Activated CD8-positive, alpha-beta memory T cell treated with anti-CD3 and anti-CD28 coated beads, Interleukin-2, amount 10 ng/mL, durations not matched to agents 7 days and 5 days (primary cell): ENCODE measurements around the gene ST3GAL4. TPM values are rescaled to one million over a fixed set of nuclear protein-coding genes. Genes with fewer than 3 reads are reported as not detected.
A peak's percentile ranks its signal among the peaks of the same experiment; 100 is the strongest.

Source experiments
- ATAC-seq: fragments of 150-1000 bp; cut with Tn5 transposase; one replicate; pipeline ENCODE4 v1.10.0; 2021; ENCODE audit warnings: moderate library complexity
- CTCF ChIA-PET: fragments of 350-600 bp; sonication (Branson Sonifier 250); formaldehyde crosslinking; loops from one replicate; lab custom pipeline; 2021; ENCODE audit warnings: antibody characterized with exemption; lab: Charles Lee
- DNase-seq: peaks from one replicate; pipeline ENCODE4 v3.0.0-alpha.2; 2020
- H3K27ac Mint-ChIP-seq: one replicate; pipeline ENCODE4 v1.8.0; 2021; ENCODE audit warnings: mild to moderate bottlenecking, mixed read lengths
- H3K27me3 Mint-ChIP-seq: one replicate; pipeline ENCODE4 v1.8.0; 2021; ENCODE audit warnings: mixed read lengths
- H3K36me3 Mint-ChIP-seq: one replicate; pipeline ENCODE4 v1.8.0; 2021; ENCODE audit warnings: mild to moderate bottlenecking, mixed read lengths
- H3K4me1 Mint-ChIP-seq: one replicate; pipeline ENCODE4 v1.8.0; 2021; ENCODE audit warnings: mixed read lengths
- H3K4me3 Mint-ChIP-seq: one replicate; pipeline ENCODE4 v1.8.0; 2021; ENCODE audit warnings: mild to moderate bottlenecking, moderate library complexity, mixed read lengths
- H3K9me3 Mint-ChIP-seq: one replicate; pipeline ENCODE4 v1.8.0; 2022; ENCODE audit warnings: low read depth, mixed read lengths
- total RNA-seq, 2 experiments: library from RNA; stranded (reverse); gene quantifications; one replicate each; pipeline ENCODE4 v1.2.3, GENCODE V29; 2021

ST3GAL4 gene
- total RNA-seq, 2 experiments from 2014 or later, result 8.8 to 11.5 TPM

- CTCF ChIA-PET, result no interaction called here
- Mint-ChIP-seq H3K9me3 (no peaks in the 10 kb centered on the region), H3K4me3 (no peak overlapping the region), H3K27me3 (no peaks in the 10 kb centered on the region), H3K27ac (no peak overlapping the region), H3K36me3 (peaks cover 14% of the 10 kb centered on the region), H3K4me1 (peaks cover 38% of the 10 kb centered on the region)
- ATAC-seq, result no peak
- no peak for DNase-seq
Observed at GRCh38 chr11:126333142-126333541, 22.3 kb upstream of the ST3GAL4 start.

GRCh38 chr11:126334659-126335462, 20.6 kb upstream of the ST3GAL4 start:
- Mint-ChIP-seq H3K27ac (no peak overlapping the region), H3K27me3 (no peaks in the 10 kb centered on the region), H3K9me3 (no peaks in the 10 kb centered on the region), H3K36me3 (peaks cover 14% of the 10 kb centered on the region), H3K4me3 (no peak overlapping the region), H3K4me1 (peaks cover 25% of the 10 kb centered on the region)
- DNase-seq, result no peak
- CTCF ChIA-PET, result interaction anchor here (1.5 kb wide), 1 partner anchor 146 kb away, joined by 4 read pairs; no protein-coding TSS in a partner anchor
- ATAC-seq, result no peak

- CTCF ChIA-PET, result interaction anchor here (1.5 kb wide), 1 partner anchor 145 kb away, joined by 4 read pairs; no protein-coding TSS in a partner anchor
Observed at GRCh38 chr11:126335463-126335760, 20.1 kb upstream of the ST3GAL4 start.

DNA sequence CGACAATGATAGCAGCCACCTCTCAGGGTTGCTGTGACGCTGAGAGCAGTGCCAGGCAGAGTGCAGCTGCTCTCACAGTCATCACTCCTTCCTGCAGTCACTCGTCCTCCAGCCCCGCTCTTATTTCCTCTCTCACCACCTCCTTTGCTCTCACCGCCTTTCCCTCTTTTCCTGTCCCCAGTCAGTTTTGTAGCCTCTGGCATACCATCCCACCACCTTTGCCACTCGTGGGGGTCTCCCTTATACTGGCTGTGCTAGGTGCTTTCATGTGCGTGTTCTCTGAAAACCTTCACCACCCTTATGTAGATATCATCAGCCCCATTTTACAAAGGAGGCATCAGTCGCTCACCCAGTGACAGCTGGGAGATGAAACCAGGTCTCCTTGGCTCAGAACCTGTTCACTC, 19.3 kb upstream of the ST3GAL4 start:
- Mint-ChIP-seq H3K4me3 (no peak overlapping the region), H3K27me3 (no peaks in the 10 kb centered on the region), H3K4me1 (peaks cover 20% of the 10 kb centered on the region), H3K27ac (peak overlapping the region; percentile 67), H3K36me3 (peaks cover 15% of the 10 kb centered on the region), H3K9me3 (no peaks in the 10 kb centered on the region)
- no peak for DNase-seq
- ATAC-seq, result no peak
- CTCF ChIA-PET, result no interaction called here

More at GRCh38 chr11:126335463-126335760, 20.1 kb upstream of the ST3GAL4 start:
- Mint-ChIP-seq H3K9me3 (no peaks in the 10 kb centered on the region), H3K36me3 (peaks cover 14% of the 10 kb centered on the region), H3K4me3 (no peak overlapping the region), H3K27ac (peak overlapping the region; percentile 21), H3K4me1 (peaks cover 19% of the 10 kb centered on the region), H3K27me3 (no peaks in the 10 kb centered on the region)
- DNase-seq, result no peak
- ATAC-seq, result no peak

DNA sequence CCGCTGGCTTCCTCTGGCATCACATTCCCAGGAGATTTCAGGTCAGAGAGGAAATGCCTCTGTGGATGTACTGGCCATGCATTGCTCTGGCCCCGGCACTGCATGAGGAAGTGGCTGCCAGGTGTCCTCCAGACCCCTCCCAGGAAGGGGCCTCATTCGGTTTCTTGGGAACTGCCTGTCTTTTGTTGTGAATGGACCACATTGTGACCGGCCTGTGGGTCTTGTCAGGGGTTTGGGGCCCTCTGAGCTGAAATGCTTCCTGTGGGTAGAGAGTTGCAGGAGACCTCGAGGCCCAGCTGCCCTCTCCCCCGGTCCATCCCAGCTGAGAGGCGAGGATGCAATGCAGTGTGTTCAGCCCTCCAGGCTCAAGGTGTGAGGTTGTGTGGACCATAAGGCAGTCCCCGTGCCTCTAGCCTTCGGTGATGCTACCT, 18.8 kb upstream of the ST3GAL4 start:
- Mint-ChIP-seq H3K4me3 (no peak overlapping the region), H3K36me3 (peaks cover 19% of the 10 kb centered on the region), H3K27ac (peak overlapping the region; percentile 67), H3K9me3 (no peaks in the 10 kb centered on the region), H3K4me1 (peaks cover 25% of the 10 kb centered on the region), H3K27me3 (no peaks in the 10 kb centered on the region)
- ATAC-seq, result no peak
- CTCF ChIA-PET, result interaction anchor here (1.1 kb wide), 2 partner anchors 8 to 26 kb away, joined by 3 read pairs; no protein-coding TSS in a partner anchor
- DNase-seq, result no peak

DNA sequence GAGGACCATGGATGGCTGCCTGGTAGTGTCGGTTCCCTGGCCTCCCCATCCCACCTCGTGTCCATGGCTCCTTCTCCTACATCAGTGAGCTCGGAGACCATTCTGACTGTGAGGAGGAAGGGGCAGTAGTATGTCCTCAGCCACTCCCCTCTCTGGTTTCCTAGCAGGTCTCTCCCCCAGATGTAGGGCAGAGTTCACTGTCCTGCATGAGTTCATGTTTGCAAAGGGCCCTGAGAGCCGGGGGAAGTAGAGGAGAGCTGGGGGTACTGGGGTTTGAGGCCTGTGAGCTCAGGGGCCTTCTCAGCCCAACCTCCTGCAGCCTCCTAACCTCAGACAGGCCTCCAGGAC, 18.4 kb upstream of the ST3GAL4 start:
- CTCF ChIA-PET, result interaction anchor here (1.1 to 1.7 kb wide), 3 partner anchors 9 to 26 kb away, joined by 3 to 4 read pairs (median 3); no protein-coding TSS in a partner anchor
- H3K27ac Mint-ChIP-seq, result no peak overlapping the region
- no peaks in the 10 kb centered on the region for H3K27me3 Mint-ChIP-seq
- peaks cover 23% of the 10 kb centered on the region for H3K36me3 Mint-ChIP-seq
- DNase-seq (no peak), ATAC-seq (no peak)
- no peaks in the 10 kb centered on the region for H3K9me3 Mint-ChIP-seq
- no peak overlapping the region for H3K4me3 Mint-ChIP-seq
- peaks cover 29% of the 10 kb centered on the region for H3K4me1 Mint-ChIP-seq

- Mint-ChIP-seq H3K4me3 (no peak overlapping the region), H3K9me3 (no peaks in the 10 kb centered on the region), H3K4me1 (peaks cover 31% of the 10 kb centered on the region), H3K27me3 (no peaks in the 10 kb centered on the region), H3K27ac (no peak overlapping the region), H3K36me3 (peaks cover 22% of the 10 kb centered on the region)
- ATAC-seq (no peak), DNase-seq (no peak)
- CTCF ChIA-PET, result interaction anchor here (1.1 to 1.7 kb wide), 3 partner anchors 9 to 27 kb away, joined by 3 to 4 read pairs (median 3); no protein-coding TSS in a partner anchor
Observed at GRCh38 chr11:126337474-126338241, 17.8 kb upstream of the ST3GAL4 start.

DNA sequence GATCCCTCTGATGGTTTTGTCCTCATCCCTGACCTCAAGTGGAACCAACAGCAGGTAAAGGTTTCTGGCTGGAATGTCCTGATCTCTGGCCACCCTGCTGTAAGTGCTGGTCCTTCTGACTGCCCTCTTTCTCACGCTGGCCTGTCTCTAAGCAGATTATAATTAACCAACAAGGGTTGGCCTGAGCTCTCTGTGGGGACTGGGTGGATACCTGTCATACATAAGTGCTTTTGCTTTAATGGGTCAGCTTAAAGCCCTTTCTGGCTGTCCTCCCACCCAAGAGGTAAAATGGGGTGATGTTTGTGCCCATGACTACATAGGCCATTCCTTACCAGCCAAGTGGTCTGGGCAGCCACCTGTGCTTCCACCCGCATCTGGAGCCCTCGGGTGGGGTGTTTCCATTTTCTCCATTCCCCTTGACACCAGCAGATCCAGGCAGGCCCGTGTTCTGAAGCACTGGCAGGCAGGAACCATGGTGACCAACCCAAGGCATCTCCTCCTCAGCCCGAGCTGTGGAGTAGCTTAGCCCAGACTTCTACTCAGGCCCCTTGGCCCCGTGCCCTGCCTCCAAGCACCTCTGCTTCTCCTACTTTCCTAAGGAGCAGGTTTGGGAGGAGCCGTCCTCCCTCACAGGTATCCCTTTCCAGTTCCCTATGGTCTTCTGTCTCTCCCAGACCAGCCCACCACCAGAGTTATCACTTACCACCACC, 17.0 kb upstream of the ST3GAL4 start:
- H3K27ac Mint-ChIP-seq, result no peak overlapping the region
- no peak for ATAC-seq
- H3K4me3 Mint-ChIP-seq, result no peak overlapping the region
- peaks cover 23% of the 10 kb centered on the region for H3K36me3 Mint-ChIP-seq
- H3K27me3 Mint-ChIP-seq, result no peaks in the 10 kb centered on the region
- no peaks in the 10 kb centered on the region for H3K9me3 Mint-ChIP-seq
- H3K4me1 Mint-ChIP-seq, result peaks cover 31% of the 10 kb centered on the region
- CTCF ChIA-PET, result interaction anchor here (1.7 kb wide), 1 partner anchor 10 kb away, joined by 4 read pairs; no protein-coding TSS in a partner anchor
- no peak for DNase-seq

DNA sequence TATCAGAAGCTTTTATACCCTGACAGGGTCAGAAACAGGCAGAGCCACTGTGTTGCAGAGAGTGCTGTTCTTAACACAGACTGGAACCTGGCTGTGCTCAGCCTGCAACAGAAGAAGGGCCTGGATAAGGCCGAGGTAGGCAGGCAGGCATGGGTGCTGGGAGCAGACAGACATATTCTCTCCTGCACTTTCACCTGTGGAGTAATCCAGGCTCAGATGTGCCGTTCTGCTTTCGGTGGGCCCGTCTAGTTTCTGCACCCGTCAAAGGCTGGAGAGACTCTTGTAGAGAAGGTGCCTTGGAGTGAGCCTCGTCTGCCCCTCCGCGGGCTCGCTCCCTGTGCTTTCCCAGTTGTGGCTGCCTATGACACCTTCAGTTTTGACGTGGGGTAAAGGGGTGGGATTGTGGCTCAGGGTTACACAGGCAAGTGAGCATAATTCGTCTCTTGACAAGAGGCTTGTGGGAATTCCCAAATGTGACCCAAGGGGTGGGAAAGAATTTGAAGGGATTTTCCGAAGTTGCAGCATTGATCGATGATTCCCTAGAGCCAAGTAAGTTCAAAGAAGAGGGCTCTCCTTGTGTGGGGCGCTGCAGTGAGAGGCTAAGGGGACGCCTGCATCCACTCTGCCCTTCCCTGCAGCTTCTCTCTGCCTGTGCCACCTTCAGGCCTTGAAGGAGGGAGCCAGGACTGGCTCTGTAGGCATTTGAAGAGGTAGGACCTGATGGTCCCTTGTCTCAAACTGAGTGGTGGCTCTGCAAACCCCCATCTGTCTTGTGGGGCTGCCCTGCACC, 16.2 kb upstream of the ST3GAL4 start:
- Mint-ChIP-seq H3K4me3 (no peak overlapping the region), H3K4me1 (peaks cover 31% of the 10 kb centered on the region), H3K27ac (peak overlapping the region; percentile 11), H3K36me3 (peaks cover 23% of the 10 kb centered on the region), H3K27me3 (no peaks in the 10 kb centered on the region), H3K9me3 (no peaks in the 10 kb centered on the region)
- no peak for ATAC-seq
- CTCF ChIA-PET, result interaction anchor here (1.7 kb wide), 1 partner anchor 9 kb away, joined by 4 read pairs; no protein-coding TSS in a partner anchor
- DNase-seq, result no peak

- H3K27me3 Mint-ChIP-seq, result no peaks in the 10 kb centered on the region
- H3K4me3 Mint-ChIP-seq, result no peak overlapping the region
- H3K4me1 Mint-ChIP-seq, result peaks cover 28% of the 10 kb centered on the region
- DNase-seq (no peak), ATAC-seq (no peak)
- CTCF ChIA-PET, result no interaction called here
- H3K27ac Mint-ChIP-seq, result no peak overlapping the region
- no peaks in the 10 kb centered on the region for H3K9me3 Mint-ChIP-seq
- H3K36me3 Mint-ChIP-seq, result peaks cover 22% of the 10 kb centered on the region
Observed at GRCh38 chr11:126339863-126340434, 15.5 kb upstream of the ST3GAL4 start.

DNA sequence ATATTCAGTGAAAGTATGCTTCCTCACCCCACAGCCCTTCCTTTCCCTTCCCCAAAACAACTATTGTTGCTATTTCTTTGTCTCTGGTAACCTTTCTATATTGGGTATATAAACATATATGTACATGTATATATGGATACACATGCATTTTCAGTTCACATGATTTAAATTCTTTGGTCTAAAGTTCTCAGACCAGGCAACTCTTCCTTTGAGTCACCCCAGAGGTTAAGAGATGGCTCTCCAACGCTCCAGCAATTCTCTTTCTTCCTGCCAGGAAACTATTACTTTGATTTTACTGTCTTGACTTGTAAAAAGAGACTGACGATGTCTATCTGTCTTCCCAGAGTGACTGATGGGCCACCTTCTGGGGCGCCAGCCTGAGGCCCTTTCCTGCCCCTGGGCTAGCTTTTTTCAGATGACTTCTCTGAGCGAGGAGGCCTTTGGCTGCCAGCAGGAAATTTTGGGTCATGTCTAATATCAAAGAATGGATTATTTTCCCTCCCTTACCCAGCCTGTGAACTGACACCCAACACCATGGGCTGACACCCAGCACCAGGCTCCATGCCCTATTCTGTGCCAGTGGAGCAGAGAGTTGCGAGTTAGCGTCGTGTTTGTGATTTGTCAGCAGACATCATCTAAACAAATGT, 14.4 kb upstream of the ST3GAL4 start:
- no peaks in the 10 kb centered on the region for H3K9me3 Mint-ChIP-seq
- ATAC-seq, result no peak
- H3K27me3 Mint-ChIP-seq, result no peaks in the 10 kb centered on the region
- DNase-seq, result no peak
- peaks cover 29% of the 10 kb centered on the region for H3K4me1 Mint-ChIP-seq
- peaks cover 20% of the 10 kb centered on the region for H3K36me3 Mint-ChIP-seq
- H3K4me3 Mint-ChIP-seq, result no peak overlapping the region
- peak overlapping the region; percentile 29 for H3K27ac Mint-ChIP-seq
- CTCF ChIA-PET, result interaction anchor here (0.8 kb wide), 1 partner anchor 30 kb away, joined by 3 read pairs; no protein-coding TSS in a partner anchor

DNA sequence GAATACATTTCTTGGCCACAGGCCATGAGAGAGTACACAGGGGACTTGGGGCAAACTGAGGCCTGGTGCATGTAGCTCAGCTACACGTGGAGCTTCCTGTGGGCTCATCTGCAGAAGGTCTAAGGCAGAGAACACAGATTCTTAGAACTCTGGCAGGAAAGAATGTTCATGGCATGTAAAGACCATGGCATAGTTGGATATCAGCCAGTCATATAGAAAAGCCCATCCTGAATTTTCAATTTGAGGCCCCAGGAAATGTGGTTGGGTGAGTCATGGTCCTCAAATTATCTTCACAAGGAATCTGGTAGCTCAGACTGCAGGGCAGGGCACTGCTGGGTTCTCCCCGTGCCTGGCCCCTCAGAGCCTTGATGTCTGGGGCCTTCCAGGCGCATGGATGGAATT, 13.7 kb upstream of the ST3GAL4 start:
- Mint-ChIP-seq H3K27me3 (no peaks in the 10 kb centered on the region), H3K4me1 (peaks cover 26% of the 10 kb centered on the region), H3K4me3 (no peak overlapping the region), H3K36me3 (peaks cover 20% of the 10 kb centered on the region), H3K9me3 (no peaks in the 10 kb centered on the region), H3K27ac (peak overlapping the region; percentile 34)
- DNase-seq, result no peak
- no peak for ATAC-seq
- CTCF ChIA-PET, result interaction anchor here (0.8 kb wide), 1 partner anchor 31 kb away, joined by 3 read pairs; no protein-coding TSS in a partner anchor
